Measurements from ENCODE around the gene OR10G3.

- TF ChIP-seq CTCF (IDR thresholded peaks at IDR 0.05; ENCODE audit: low read length) (no peak), EZH2 (optimal IDR thresholded peaks at IDR 0.05; ENCODE audit: low read depth, low read length) (no peak)
These were observed 21.1 kb downstream of the OR10G3 start for GRCh38 chr14:21558703-21559170.

All from MM.1S (cell line).